ENCODE results near the gene ALOX12.
A peak's percentile ranks its signal among the peaks of the same experiment; 100 is the strongest.

Gene ALOX12

DNA sequence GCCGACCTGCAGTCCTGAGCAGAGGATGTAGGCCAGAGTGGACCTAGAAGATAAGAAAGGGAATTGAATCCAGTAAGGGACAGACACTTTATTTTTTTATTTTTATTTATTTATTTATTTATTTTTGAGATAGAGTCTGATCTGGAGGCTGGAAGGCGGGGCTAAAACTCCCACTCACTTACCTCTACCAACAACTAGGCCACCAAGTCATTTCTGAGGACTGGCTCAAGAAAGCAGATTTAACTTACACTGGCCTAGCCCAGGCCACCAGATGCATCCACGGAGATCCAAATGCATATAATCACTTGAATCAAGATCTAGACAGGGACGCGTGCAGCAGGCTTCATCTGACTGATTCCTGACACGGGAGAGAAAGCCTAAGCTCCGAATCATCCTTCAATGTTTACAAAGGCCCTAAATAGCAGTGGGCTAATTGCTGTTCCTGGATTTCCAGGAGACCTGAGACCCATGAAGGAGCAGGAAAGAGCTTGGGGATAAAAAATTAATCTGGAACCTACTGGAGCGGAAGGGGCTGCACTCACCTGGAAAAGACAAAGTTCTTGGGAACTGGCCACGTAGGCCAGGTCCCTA is 1.1 kb upstream of the ALOX12 start:
- no peak overlapping the region for H3K4me3 Mint-ChIP-seq
- no peaks in the 10 kb centered on the region for H3K9me3 Mint-ChIP-seq
- peaks cover 13% of the 10 kb centered on the region for H3K36me3 Mint-ChIP-seq
- peaks cover 11% of the 10 kb centered on the region for H3K4me1 Mint-ChIP-seq
- no peaks in the 10 kb centered on the region for H3K27me3 Mint-ChIP-seq
- no peak overlapping the region for H3K27ac Mint-ChIP-seq

- Mint-ChIP-seq H3K4me1 (peaks cover 13% of the 10 kb centered on the region), H3K9me3 (no peaks in the 10 kb centered on the region), H3K36me3 (peaks cover 14% of the 10 kb centered on the region), H3K27me3 (no peaks in the 10 kb centered on the region), H3K27ac (peak overlapping the region; percentile 84), H3K4me3 (no peak overlapping the region)
These were observed 585 bp downstream of the ALOX12 start for GRCh38 chr17:6996256-6997011.

GRCh38 chr17:6997171-6997570 is 1.3 kb downstream of the ALOX12 start:
- Mint-ChIP-seq H3K27ac (peak overlapping the region; percentile 84), H3K36me3 (peaks cover 18% of the 10 kb centered on the region), H3K9me3 (no peaks in the 10 kb centered on the region), H3K4me1 (peaks cover 18% of the 10 kb centered on the region), H3K27me3 (no peaks in the 10 kb centered on the region), H3K4me3 (no peak overlapping the region)

GRCh38 chr17:6998855-6999508 is 3.1 kb downstream of the ALOX12 start:
- H3K4me3 Mint-ChIP-seq, result no peak overlapping the region
- peaks cover 18% of the 10 kb centered on the region for H3K36me3 Mint-ChIP-seq
- H3K9me3 Mint-ChIP-seq, result no peaks in the 10 kb centered on the region
- H3K4me1 Mint-ChIP-seq, result peaks cover 18% of the 10 kb centered on the region
- H3K27ac Mint-ChIP-seq, result no peak overlapping the region
- H3K27me3 Mint-ChIP-seq, result no peaks in the 10 kb centered on the region

DNA sequence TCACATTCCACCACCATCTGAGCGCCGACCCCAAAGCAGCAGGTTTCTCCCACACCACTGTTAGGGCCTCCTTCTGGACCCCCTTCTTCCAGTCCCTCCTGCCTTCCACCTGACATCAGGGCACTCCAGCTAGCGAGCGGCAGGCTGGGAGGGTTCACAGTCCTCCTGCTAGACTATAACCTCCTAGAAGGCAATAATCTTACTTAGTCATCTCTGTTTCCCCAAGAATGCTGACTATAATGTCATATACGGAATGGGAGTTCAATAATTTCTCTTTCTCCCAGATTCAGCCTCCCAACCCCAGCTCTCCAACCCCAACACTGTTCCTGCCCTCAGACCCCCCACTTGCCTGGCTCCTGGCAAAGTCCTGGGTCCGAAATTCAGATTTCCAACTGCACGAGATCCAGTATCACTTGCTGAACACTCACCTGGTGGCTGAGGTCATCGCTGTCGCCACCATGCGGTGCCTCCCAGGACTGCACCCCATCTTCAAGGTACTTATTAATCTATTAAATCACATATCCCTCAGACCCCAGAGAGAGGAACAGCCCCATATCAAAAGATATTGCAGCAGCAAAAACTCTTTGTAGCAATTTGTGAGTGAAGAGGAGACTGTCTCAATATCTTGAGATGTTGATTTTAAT is 5.6 kb downstream of the ALOX12 start:
- Mint-ChIP-seq H3K36me3 (peaks cover 18% of the 10 kb centered on the region), H3K9me3 (no peaks in the 10 kb centered on the region), H3K27ac (peak overlapping the region; percentile 66), H3K4me3 (no peak overlapping the region), H3K27me3 (no peaks in the 10 kb centered on the region), H3K4me1 (peaks cover 31% of the 10 kb centered on the region)

DNA sequence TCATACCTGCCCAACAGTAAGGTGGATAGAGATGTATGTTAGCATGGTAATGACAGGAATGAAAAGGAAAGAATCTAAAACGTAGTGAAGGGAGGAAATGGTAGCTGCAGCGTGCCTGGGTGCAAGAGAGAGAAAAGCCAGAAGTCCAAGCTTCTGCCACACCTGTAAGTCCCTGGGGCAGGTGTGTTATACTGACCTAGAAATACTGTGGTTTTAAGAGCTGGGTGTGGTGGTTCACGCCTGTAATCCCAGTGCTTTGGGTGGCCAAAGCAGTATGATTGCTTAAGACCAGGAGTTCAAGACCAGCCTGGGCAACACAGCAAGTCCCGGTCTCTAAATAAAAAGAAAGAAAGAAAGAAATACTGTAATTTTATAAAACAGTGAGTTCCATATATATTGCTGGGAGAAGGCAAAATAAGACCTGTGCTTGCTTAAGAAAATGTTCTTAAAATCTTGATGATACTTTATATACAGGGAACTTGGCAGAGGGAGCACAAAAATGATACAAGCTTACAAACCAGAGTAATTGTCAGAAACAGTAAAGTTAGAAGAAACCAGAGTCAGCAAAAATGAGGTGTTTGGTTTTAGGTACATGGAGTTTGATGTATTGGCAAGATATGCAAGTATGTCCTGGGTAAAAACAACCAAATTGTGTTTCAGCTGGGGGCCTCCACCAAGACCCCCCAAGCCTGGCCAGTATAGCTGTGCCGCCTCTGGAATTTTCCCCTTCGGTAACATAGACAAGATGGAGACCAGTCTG is 6.6 kb downstream of the ALOX12 start:
- no peak overlapping the region for H3K4me3 Mint-ChIP-seq
- H3K9me3 Mint-ChIP-seq, result no peaks in the 10 kb centered on the region
- H3K27ac Mint-ChIP-seq, result no peak overlapping the region
- H3K27me3 Mint-ChIP-seq, result no peaks in the 10 kb centered on the region
- H3K4me1 Mint-ChIP-seq, result peaks cover 35% of the 10 kb centered on the region
- peaks cover 15% of the 10 kb centered on the region for H3K36me3 Mint-ChIP-seq

- no peaks in the 10 kb centered on the region for H3K9me3 Mint-ChIP-seq
- H3K4me3 Mint-ChIP-seq, result no peak overlapping the region
- no peaks in the 10 kb centered on the region for H3K27me3 Mint-ChIP-seq
- no peak overlapping the region for H3K27ac Mint-ChIP-seq
- H3K4me1 Mint-ChIP-seq, result peaks cover 35% of the 10 kb centered on the region
- peaks cover 10% of the 10 kb centered on the region for H3K36me3 Mint-ChIP-seq
These were observed 7.9 kb downstream of the ALOX12 start for GRCh38 chr17:7003745-7004144.

DNA sequence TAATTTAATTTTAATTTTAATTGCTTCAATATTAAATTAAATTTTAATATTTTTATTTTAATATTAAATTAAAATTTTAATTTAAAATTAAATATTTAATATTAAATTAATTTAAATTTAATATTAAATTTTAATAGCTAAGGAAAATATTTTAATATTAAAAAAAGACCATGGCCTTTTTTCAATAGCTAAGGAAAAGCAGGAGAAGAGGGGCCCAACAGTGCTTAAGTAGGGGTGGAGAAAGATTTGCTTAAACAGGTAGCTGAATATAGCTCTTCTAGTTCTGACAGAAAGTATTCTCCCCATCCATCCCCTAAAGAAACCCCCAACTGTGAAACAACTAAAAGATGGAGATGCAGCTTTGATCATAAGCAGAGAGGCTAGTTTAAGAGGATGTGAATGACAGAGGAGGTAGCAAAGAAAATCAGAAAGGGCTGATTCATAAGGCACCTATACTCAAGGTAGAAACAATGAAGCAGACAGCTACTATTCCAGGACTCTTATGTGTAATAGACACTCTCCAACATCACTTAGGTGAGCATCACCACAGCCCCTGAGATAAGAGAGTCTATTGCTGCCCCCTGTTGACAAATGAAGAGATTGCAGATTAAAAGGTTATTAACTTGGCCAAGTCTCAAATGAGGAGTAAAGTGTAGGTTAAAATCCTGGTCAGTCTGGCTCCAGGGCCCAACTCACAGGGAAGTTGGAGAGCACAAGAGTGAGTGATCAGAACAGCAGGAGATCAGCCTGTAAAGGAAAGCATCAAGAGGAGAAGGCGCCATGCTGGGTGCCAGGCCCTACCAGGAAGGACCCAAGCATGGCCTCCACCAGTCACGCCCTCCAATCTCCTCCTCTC is 8.8 kb downstream of the ALOX12 start:
- Mint-ChIP-seq H3K9me3 (no peaks in the 10 kb centered on the region), H3K36me3 (peaks cover 6% of the 10 kb centered on the region), H3K4me3 (no peak overlapping the region), H3K27me3 (no peaks in the 10 kb centered on the region), H3K27ac (no peak overlapping the region), H3K4me1 (peaks cover 41% of the 10 kb centered on the region)

DNA sequence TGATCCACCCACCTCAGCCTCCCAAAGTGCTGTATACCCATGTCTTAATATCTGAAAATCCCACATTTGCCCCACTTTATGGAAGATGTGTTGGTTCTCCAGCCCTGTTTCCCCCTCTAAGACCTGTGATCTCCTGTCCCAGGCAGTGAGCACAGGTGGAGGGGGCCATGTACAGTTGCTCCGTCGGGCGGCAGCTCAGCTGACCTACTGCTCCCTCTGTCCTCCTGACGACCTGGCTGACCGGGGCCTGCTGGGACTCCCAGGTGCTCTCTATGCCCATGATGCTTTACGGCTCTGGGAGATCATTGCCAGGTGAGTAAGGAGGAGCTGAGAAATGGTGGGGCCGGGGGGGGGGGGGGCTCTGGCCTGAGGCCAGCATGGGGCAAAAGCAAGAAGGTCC is 9.9 kb downstream of the ALOX12 start:
- H3K4me1 Mint-ChIP-seq, result peaks cover 52% of the 10 kb centered on the region
- H3K36me3 Mint-ChIP-seq, result peaks cover 6% of the 10 kb centered on the region
- no peaks in the 10 kb centered on the region for H3K27me3 Mint-ChIP-seq
- no peak overlapping the region for H3K27ac Mint-ChIP-seq
- no peak overlapping the region for H3K4me3 Mint-ChIP-seq
- no peaks in the 10 kb centered on the region for H3K9me3 Mint-ChIP-seq

- H3K4me1 Mint-ChIP-seq, result peaks cover 55% of the 10 kb centered on the region
- H3K27me3 Mint-ChIP-seq, result no peaks in the 10 kb centered on the region
- H3K27ac Mint-ChIP-seq, result peak overlapping the region; percentile 70
- H3K9me3 Mint-ChIP-seq, result no peaks in the 10 kb centered on the region
- no peak overlapping the region for H3K4me3 Mint-ChIP-seq
- peaks cover 2% of the 10 kb centered on the region for H3K36me3 Mint-ChIP-seq
These were observed 11.3 kb downstream of the ALOX12 start for GRCh38 chr17:7007143-7007542.

DNA sequence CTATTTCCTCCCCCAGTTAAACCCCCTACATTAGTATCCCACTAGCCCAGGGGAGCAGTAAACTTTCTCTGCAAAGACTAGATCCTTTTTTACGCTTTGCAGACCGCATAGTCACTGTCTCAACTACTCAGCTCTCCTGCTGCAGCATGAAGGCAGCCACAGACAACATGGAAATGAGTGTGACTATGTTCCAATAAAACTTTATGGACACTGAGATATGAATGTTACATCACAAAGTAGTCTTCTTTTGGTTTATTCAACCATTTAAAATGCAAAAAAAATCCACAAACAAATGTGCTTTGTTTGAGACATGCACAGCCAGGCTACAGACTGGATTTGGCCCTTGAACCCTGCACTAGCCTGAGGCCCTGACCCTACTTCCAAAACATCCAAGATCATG is 14.7 kb downstream of the ALOX12 start:
- H3K27ac Mint-ChIP-seq, result no peak overlapping the region
- no peaks in the 10 kb centered on the region for H3K9me3 Mint-ChIP-seq
- H3K27me3 Mint-ChIP-seq, result no peaks in the 10 kb centered on the region
- peaks cover 5% of the 10 kb centered on the region for H3K36me3 Mint-ChIP-seq
- peak overlapping the region; percentile 97 for H3K4me3 Mint-ChIP-seq
- peaks cover 58% of the 10 kb centered on the region for H3K4me1 Mint-ChIP-seq

DNA sequence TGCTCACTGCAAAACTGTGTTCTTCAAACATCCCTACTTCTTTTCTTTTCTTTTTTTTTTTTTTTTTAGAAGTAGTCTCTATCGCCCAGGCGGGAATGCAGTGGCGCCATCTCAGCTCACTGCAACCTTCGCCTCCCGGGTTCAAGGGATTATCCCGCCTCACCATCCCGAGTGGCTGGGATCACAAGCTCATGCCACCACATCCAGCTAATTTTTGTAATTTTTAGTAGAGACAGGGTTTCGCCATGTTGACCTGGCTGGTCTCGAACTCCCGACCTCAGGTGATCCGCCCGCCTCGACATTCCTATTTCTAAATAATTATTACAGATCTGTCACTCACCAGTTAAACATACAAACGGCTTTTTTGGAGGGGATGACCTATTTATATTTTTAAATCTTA is 15.6 kb downstream of the ALOX12 start:
- Mint-ChIP-seq H3K36me3 (peaks cover 5% of the 10 kb centered on the region), H3K27ac (peak overlapping the region; percentile 12), H3K9me3 (no peaks in the 10 kb centered on the region), H3K4me1 (peaks cover 62% of the 10 kb centered on the region), H3K27me3 (no peaks in the 10 kb centered on the region), H3K4me3 (peak overlapping the region; percentile 97)

GRCh38 chr17:7011942-7012254 is 16.0 kb downstream of the ALOX12 start:
- H3K27me3 Mint-ChIP-seq, result no peaks in the 10 kb centered on the region
- peaks cover 5% of the 10 kb centered on the region for H3K36me3 Mint-ChIP-seq
- no peaks in the 10 kb centered on the region for H3K9me3 Mint-ChIP-seq
- peak overlapping the region; percentile 100 for H3K27ac Mint-ChIP-seq
- peak overlapping the region; percentile 97 for H3K4me3 Mint-ChIP-seq
- peaks cover 62% of the 10 kb centered on the region for H3K4me1 Mint-ChIP-seq

- peaks cover 4% of the 10 kb centered on the region for H3K36me3 Mint-ChIP-seq
- peak overlapping the region; percentile 97 for H3K27ac Mint-ChIP-seq
- H3K4me1 Mint-ChIP-seq, result peaks cover 56% of the 10 kb centered on the region
- H3K9me3 Mint-ChIP-seq, result no peaks in the 10 kb centered on the region
- no peaks in the 10 kb centered on the region for H3K27me3 Mint-ChIP-seq
- peak overlapping the region; percentile 97 for H3K4me3 Mint-ChIP-seq
These were observed 18.6 kb downstream of the ALOX12 start for GRCh38 chr17:7014261-7014994.

All from activated naive CD4-positive, alpha-beta T cell treated with anti-CD3 and anti-CD28 coated beads, Interleukin-2, amount 50 U/mL, for 24 hours (primary cell).